Epithelial cell of prostate (primary cell): ENCODE measurements around the gene ETNK2.

Experiments
- DNase-seq: peaks from one replicate; pipeline ENCODE4 v3.0.0-alpha.2; 2011; ENCODE audit warnings: low read depth, low spot score
- H3K27ac ChIP-seq: fragments of 450-650 bp; 2 replicates; pipeline ENCODE4 v1.5.1; 2017; ENCODE audit warnings: mild to moderate bottlenecking

ETNK2 gene

GRCh38 chr1:204149635-204150565 is 1.9 kb downstream of the ETNK2 start:
- no peak overlapping the region for H3K27ac ChIP-seq
- no peak for DNase-seq

GRCh38 chr1:204149107-204149506 is 2.7 kb downstream of the ETNK2 start:
- DNase-seq, result no peak
- no peak overlapping the region for H3K27ac ChIP-seq

DNA sequence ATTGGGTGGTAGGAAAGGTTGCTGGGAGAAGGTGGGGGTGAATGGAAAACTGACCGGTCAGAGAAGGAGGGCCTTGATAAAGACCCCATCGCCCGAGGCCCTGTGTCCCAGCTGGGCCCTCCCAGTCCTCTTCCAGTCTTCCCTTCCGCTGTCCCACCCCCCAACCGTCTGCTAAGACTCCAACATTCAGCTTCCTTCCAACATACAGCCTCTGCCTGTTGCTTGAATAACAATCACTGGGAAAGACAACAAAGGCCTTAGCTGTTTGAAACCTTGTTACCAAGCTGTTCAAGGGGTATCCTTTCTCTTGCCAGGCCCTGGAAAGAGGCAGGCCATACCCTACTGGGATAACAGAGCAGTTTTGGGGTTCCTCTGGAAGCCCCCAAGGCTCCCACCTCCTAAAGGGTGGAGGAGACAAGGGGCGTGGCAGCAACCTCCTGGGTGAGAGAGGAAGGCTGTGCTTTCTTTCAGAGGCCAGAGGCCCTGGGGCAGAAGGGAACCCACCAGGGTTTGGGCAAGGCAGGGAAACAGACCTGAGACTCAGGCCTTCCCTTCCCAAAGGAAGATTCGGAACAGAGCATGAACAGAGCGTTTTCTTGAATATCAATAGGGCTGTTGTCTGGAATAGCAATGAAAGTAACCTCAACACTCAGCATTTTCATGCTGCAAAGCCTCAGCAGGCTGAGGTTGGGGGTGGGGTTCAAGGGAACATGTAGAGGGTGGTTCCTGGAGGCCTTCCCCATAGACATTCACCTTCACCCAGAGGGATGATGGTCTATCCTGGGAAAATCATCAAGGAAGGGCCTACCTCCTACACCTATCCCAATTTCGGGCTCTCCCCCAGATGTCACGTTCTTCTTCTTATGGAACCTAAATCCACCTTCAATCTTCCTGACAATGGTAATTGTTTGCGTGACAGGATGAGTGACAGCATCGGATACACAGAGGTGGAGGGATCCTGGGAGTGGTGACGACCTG is 4.1 kb downstream of the ETNK2 start:
- H3K27ac ChIP-seq, result no peak overlapping the region
- DNase-seq, result no peak

GRCh38 chr1:204146965-204147364 is 4.9 kb downstream of the ETNK2 start:
- H3K27ac ChIP-seq, result no peak overlapping the region
- DNase-seq, result no peak

GRCh38 chr1:204146309-204146708 is 5.5 kb downstream of the ETNK2 start:
- no peak overlapping the region for H3K27ac ChIP-seq
- DNase-seq, result no peak

- H3K27ac ChIP-seq, result no peak overlapping the region
- DNase-seq, result no peak
These were observed 6.8 kb downstream of the ETNK2 start for GRCh38 chr1:204145033-204145504.

- no peak for DNase-seq
- H3K27ac ChIP-seq, result no peak overlapping the region
These were observed 8.4 kb downstream of the ETNK2 start for GRCh38 chr1:204143276-204144041.

- no peak overlapping the region for H3K27ac ChIP-seq
- no peak for DNase-seq
These were observed 9.5 kb downstream of the ETNK2 start for GRCh38 chr1:204142032-204142974.

DNA sequence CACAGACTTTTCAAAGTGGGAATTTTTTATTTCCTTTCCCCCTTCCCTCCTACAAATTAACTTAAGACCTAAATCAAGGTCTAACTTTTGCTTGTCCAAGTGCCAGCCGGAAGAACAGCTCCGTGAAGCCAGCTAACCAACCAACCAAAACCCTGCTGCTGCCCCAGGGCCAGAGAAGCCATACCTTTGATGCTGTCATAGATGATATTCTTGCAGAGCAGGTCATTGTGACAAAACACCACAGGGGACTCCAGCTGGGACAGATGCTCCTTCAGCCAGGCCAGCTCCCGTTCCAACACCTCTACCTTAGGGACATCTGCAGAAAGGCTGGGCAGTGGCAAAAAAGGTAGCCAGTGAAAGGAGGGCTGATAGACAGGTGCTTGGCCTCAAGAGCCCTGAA is 10.7 kb downstream of the ETNK2 start:
- DNase-seq, result no peak
- H3K27ac ChIP-seq, result no peak overlapping the region

- H3K27ac ChIP-seq, result no peak overlapping the region
- DNase-seq, result no peak
These were observed 11.9 kb downstream of the ETNK2 start for GRCh38 chr1:204139952-204140351.

GRCh38 chr1:204139088-204139487 is 12.8 kb downstream of the ETNK2 start:
- no peak for DNase-seq
- H3K27ac ChIP-seq, result no peak overlapping the region

DNA sequence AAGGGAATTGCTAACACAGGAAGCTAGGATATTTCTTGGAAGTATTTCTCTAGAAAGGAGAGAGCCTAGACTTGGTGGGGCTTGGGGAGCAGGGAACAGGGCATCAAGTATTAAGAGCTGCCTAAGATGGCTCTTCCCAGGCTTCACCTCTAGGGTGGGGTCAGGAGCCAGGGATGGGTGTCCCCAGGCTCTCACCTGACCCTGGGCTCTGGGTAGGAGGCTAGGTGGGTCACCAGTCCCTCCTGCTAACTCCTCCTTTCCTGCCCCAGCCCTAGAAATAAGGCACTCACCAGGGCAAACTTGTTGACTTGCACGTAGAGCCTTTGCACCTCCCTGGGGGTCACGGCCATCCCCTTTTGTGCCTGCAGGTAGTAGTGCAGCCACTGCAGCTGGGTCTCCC is 15.0 kb downstream of the ETNK2 start:
- no peak overlapping the region for H3K27ac ChIP-seq
- no peak for DNase-seq

GRCh38 chr1:204134103-204134502 is 17.7 kb downstream of the ETNK2 start:
- no peak overlapping the region for H3K27ac ChIP-seq
- DNase-seq, result no peak

DNA sequence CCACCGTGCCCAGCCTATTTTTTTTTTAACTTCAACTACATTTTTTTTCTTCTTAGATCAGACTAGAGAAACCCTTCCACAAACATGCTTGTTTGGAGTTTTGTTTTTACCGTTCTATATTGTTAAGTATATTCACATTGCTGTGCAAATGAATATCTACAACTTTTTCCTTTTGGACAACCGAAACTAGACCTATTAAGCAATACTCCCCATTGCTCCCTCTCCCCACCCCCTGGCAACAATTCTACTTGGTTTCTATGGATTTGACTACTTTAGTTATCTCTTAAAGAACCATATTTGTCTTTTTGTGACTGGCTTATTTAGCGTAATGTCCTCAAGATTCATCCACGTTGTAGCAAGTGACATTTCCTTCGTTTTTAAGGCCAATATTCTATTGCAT is 19.1 kb downstream of the ETNK2 start:
- DNase-seq, result no peak
- no peak overlapping the region for H3K27ac ChIP-seq

DNA sequence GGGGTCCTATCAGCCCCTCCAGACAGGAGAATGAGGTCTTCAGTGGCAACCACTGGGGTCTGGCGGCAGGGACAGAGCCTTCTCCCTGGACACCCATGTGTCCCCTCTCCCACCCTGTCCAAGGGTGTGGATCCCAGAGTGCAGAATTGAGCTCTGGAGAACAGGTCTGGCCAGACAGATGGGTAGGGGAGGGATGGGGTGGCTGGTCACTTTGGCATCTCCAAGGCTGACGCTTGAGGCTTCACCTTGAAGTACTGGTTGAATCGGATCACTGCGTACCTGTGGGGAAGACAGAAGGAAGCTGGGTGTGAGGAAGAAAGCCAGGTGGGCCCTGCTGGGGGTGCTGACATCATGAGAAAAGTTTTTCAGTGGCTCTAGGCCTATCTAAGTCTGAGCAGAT is 19.9 kb downstream of the ETNK2 start:
- DNase-seq, result no peak
- H3K27ac ChIP-seq, result no peak overlapping the region

- no peak for DNase-seq
- peak overlapping the region; percentile 56 for H3K27ac ChIP-seq
These were observed 20.6 kb downstream of the ETNK2 start for GRCh38 chr1:204130981-204131892.

GRCh38 chr1:204130178-204130577 is 21.7 kb downstream of the ETNK2 start:
- DNase-seq, result no peak
- peak overlapping the region; percentile 56 for H3K27ac ChIP-seq
